Measurements from ENCODE around the gene TNKS2.

- TF ChIP-seq CTCF (IDR thresholded peaks at IDR 0.05 in 8 of 11, conservative IDR thresholded peaks at IDR 0.05 in 3 of 11), result no peak
- no peak for TF ChIP-seq POLR2A (IDR thresholded peaks at IDR 0.05)
- TF ChIP-seq POLR2AphosphoS5 (IDR thresholded peaks at IDR 0.05), result no peak
Observed at GRCh38 chr10:91768123-91768522, 30.1 kb upstream of the TNKS2 start.
